ENCODE measurements around the gene KIF26B. TPM values are rescaled to one million over a fixed set of nuclear protein-coding genes. Genes with fewer than 3 reads are reported as not detected.

Gene KIF26B
- polyA plus RNA-seq, 2 of the 4 experiments (the other 2 are of a cell fraction) = 0.01 to 0.04 TPM

GRCh38 chr1:245158913-245159312, 4.1 kb downstream of the KIF26B start:
- FAIRE-seq (no peak), ATAC-seq (no peak), DNase-seq (ENCODE audit: low read depth in 1 of 2, low spot score in 1 of 2) (no peak)
- H3K27ac ChIP-seq = no peak overlapping the region
- 37% methylated on average over 3 of the region's 3 CpGs for WGBS (ENCODE audit: missing lambda C conversion rate)
- ChIA-PET POLR2A (no interaction called here), CTCF (interaction anchor here (0.5 to 5.8 kb wide), 3 partner anchors 845 to 1543 kb away, joined by 3 to 29 read pairs (median 5); no protein-coding TSS in a partner anchor)
- H3K4me1 ChIP-seq = peaks cover 7% of the 10 kb centered on the region; the same call in 1 of the 3 replicates
- H3K4me3 ChIP-seq = no peak overlapping the region
- H3K9me3 ChIP-seq = peaks cover 20% of the 10 kb centered on the region
- TF ChIP-seq CHD4 (IDR thresholded peaks at IDR 0.05; ENCODE audit: borderline replicate concordance) (no peak), HOXA7 (CRISPR knock-in tag; IDR thresholded peaks at IDR 0.05) (no peak), TP53 (CRISPR knock-in tag; IDR thresholded peaks at IDR 0.05) (no peak), HEYL (CRISPR knock-in tag; IDR thresholded peaks at IDR 0.05) (no peak), RCOR1 (IDR thresholded peaks at IDR 0.05; ENCODE audit: low read depth, low read length) (no peak), ZNF302 (CRISPR knock-in tag; IDR thresholded peaks at IDR 0.05) (no peak), EHF (CRISPR knock-in tag; IDR thresholded peaks at IDR 0.05) (no peak), RARB (CRISPR knock-in tag; IDR thresholded peaks at IDR 0.05) (no peak)
- TF ChIP-seq, protein P1, sequence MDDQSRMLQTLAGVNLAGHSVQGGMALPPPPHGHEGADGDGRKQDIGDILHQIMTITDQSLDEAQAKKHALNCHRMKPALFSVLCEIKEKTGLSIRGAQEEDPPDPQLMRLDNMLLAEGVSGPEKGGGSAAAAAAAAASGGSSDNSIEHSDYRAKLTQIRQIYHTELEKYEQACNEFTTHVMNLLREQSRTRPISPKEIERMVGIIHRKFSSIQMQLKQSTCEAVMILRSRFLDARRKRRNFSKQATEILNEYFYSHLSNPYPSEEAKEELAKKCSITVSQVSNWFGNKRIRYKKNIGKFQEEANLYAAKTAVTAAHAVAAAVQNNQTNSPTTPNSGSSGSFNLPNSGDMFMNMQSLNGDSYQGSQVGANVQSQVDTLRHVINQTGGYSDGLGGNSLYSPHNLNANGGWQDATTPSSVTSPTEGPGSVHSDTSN (IDR thresholded peaks at IDR 0.05) = no peak
- no peak overlapping the region for H3K4me2 ChIP-seq

DNA sequence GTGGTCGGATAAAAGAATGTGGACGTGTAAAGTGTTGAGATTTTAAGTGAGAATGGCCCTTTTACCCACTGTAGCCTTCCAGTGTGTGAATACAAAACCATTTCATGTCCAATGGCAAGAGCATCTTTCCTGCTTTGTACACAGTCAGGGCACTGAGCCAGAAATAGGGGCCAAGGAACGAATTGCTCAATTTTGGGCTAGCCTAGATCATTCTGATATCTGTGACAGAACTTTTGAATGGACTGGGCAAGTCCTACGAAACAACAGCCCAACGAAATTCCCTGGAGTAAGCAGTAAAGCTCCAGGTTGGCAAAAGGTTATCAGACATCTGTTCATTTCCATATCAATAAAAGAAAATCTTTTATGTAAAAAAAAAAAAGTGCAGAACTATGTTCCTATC, 5.5 kb downstream of the KIF26B start:
- WGBS (ENCODE audit: missing lambda C conversion rate) = 4% methylated on average over 5 of the region's 5 CpGs
- Histone ChIP-seq H3K4me3 (no peak overlapping the region), H3K4me2 (no peak overlapping the region), H3K4me1 (0 out of 3 replicates have a peak, but pooled peaks cover 5% of the 10 kb centered on the region), H3K27ac (no peak overlapping the region), H3K9me3 (peaks cover 20% of the 10 kb centered on the region)
- no peak for DNase-seq (ENCODE audit: low read depth in 1 of 2, low spot score in 1 of 2)
- TF ChIP-seq ZSCAN20 (CRISPR knock-in tag; IDR thresholded peaks at IDR 0.05) (no peak), BCL3 (IDR thresholded peaks at IDR 0.05) (no peak), HMGXB4 (CRISPR knock-in tag; IDR thresholded peaks at IDR 0.05; ENCODE audit: borderline replicate concordance) (no peak), CHD4 (IDR thresholded peaks at IDR 0.05; ENCODE audit: borderline replicate concordance) (no peak), ATOH8 (CRISPR knock-in tag; IDR thresholded peaks at IDR 0.05; ENCODE audit: low read depth) (no peak), CEBPB (IDR thresholded peaks at IDR 0.05) (no peak), FOXS1 (CRISPR knock-in tag; IDR thresholded peaks at IDR 0.05) (no peak), GATA3 (IDR thresholded peaks at IDR 0.05; ENCODE audit: borderline replicate concordance) (no peak), EP300 (IDR thresholded peaks at IDR 0.05) (no peak), HEYL (CRISPR knock-in tag; IDR thresholded peaks at IDR 0.05) (no peak), USF2 (IDR thresholded peaks at IDR 0.05) (no peak), HOXA7 (CRISPR knock-in tag; IDR thresholded peaks at IDR 0.05) (no peak), CBX2 (IDR thresholded peaks at IDR 0.05; ENCODE audit: borderline replicate concordance, low read depth) (no peak), CBX8 (IDR thresholded peaks at IDR 0.05) (no peak), TP53 (CRISPR knock-in tag; IDR thresholded peaks at IDR 0.05) (no peak), RARB (CRISPR knock-in tag; IDR thresholded peaks at IDR 0.05) (no peak), KDM1A (IDR thresholded peaks at IDR 0.05; ENCODE audit: low read depth) (no peak)
- TF ChIP-seq, protein P1 (IDR thresholded peaks at IDR 0.05) = no peak
- ChIA-PET CTCF (interaction anchor here (5.8 kb wide), 1 partner anchor 844 kb away, joined by 29 read pairs; no protein-coding TSS in a partner anchor), POLR2A (no interaction called here)
- FAIRE-seq = no peak
- no peak for ATAC-seq

All from A549 (cell line).